HEK293T (cell line): ENCODE results near the gene ACVR1B.

ENCODE experiments used
- ARNT ChIP-seq: fragments of 450-650 bp; IDR thresholded peaks from 2 replicates; pipeline ENCODE4 v1.6.1; 2017; ENCODE audit warnings: mild to moderate bottlenecking
- BHLHE40 ChIP-seq: fragments of 450-650 bp; IDR thresholded peaks from 2 replicates; pipeline ENCODE4 v1.6.1; 2016; ENCODE audit warnings: mild to moderate bottlenecking, moderate library complexity, borderline replicate concordance
- ELF4 ChIP-seq: fragments of 450-650 bp; IDR thresholded peaks from 2 replicates; pipeline ENCODE4 v1.6.1; 2017; ENCODE audit warnings: antibody characterized with exemption
- FOXA1 ChIP-seq: fragments of 450-650 bp; IDR thresholded peaks from 2 replicates; pipeline ENCODE4 v1.6.1; 2016; ENCODE audit warnings: mild to moderate bottlenecking
- FOXK2 ChIP-seq: fragments of 450-650 bp; IDR thresholded peaks from 2 replicates; pipeline ENCODE4 v1.6.1; 2016; ENCODE audit warnings: mild to moderate bottlenecking
- FOXM1 ChIP-seq: fragments of 450-650 bp; IDR thresholded peaks from 2 replicates; pipeline ENCODE4 v1.6.1; 2017; ENCODE audit warnings: mild to moderate bottlenecking, borderline replicate concordance
- L3MBTL2 ChIP-seq: fragments of 450-650 bp; conservative IDR thresholded peaks from 2 replicates; pipeline ENCODE4 v1.6.1; 2016; ENCODE audit warnings: mild to moderate bottlenecking
- NFRKB ChIP-seq: fragments of 450-650 bp; IDR thresholded peaks from 2 replicates; pipeline ENCODE4 v1.6.1; 2016; ENCODE audit warnings: mild to moderate bottlenecking, moderate library complexity
- SP1 ChIP-seq: fragments of 450-650 bp; IDR thresholded peaks from 2 replicates; pipeline ENCODE4 v1.6.1; 2017
- SUZ12 ChIP-seq: fragments of 450-650 bp; IDR thresholded peaks from 2 replicates; pipeline ENCODE4 v1.6.1; 2016; ENCODE audit warnings: mild to moderate bottlenecking
- TARDBP ChIP-seq: fragments of 450-650 bp; IDR thresholded peaks from 2 replicates; pipeline ENCODE4 v1.6.1; 2016
- ZNF384 ChIP-seq: fragments of 450-650 bp; IDR thresholded peaks from 2 replicates; pipeline ENCODE4 v1.6.1; 2016

- TF ChIP-seq FOXK2 (no peak), SP1 (no peak), FOXM1 (no peak), TARDBP (no peak), NFRKB (no peak), ELF4 (no peak), ARNT (no peak), L3MBTL2 (no peak), BHLHE40 (no peak), SUZ12 (no peak), FOXA1 (no peak), ZNF384 (no peak)
Observed at GRCh38 chr12:52024845-52025230, 73.3 kb downstream of the ACVR1B start.
